WTC11 (cell line): ENCODE measurements around the gene ERBB4.

ENCODE experiments used
- ATF1 ChIP-seq: sonication (generic); formaldehyde crosslinking; IDR thresholded peaks from 2 replicates; pipeline ENCODE4 v1.8.1; 2023; ENCODE audit warnings: mild to moderate bottlenecking, moderate library complexity, missing genetic modification reagents
- MAX ChIP-seq: sonication (generic); formaldehyde crosslinking; IDR thresholded peaks from 2 replicates; pipeline ENCODE4 v1.8.0; 2022; ENCODE audit warnings: mild to moderate bottlenecking, missing genetic modification reagents
- TP53 ChIP-seq: sonication (generic); formaldehyde crosslinking; IDR thresholded peaks from 2 replicates; pipeline ENCODE4 v1.8.1; 2023; ENCODE audit warnings: mild to moderate bottlenecking, missing genetic modification reagents
- TF ChIP-seq, protein P1 (sequence below): fragments of 200-600 bp; IDR thresholded peaks from 2 replicates; pipeline ENCODE4 v1.8.0; 2022; ENCODE audit warnings: antibody characterized with exemption

GRCh38 chr2:212416086-212416485 lies 122.5 kb downstream of the ERBB4 start:
- TF ChIP-seq, protein P1, sequence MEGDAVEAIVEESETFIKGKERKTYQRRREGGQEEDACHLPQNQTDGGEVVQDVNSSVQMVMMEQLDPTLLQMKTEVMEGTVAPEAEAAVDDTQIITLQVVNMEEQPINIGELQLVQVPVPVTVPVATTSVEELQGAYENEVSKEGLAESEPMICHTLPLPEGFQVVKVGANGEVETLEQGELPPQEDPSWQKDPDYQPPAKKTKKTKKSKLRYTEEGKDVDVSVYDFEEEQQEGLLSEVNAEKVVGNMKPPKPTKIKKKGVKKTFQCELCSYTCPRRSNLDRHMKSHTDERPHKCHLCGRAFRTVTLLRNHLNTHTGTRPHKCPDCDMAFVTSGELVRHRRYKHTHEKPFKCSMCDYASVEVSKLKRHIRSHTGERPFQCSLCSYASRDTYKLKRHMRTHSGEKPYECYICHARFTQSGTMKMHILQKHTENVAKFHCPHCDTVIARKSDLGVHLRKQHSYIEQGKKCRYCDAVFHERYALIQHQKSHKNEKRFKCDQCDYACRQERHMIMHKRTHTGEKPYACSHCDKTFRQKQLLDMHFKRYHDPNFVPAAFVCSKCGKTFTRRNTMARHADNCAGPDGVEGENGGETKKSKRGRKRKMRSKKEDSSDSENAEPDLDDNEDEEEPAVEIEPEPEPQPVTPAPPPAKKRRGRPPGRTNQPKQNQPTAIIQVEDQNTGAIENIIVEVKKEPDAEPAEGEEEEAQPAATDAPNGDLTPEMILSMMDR = no peak
- TF ChIP-seq TP53 (CRISPR knock-in tag) = no peak
- no peak for TF ChIP-seq MAX (CRISPR knock-in tag)
- no peak for TF ChIP-seq ATF1
